ENCODE measurements around the gene RBM38.

DNA sequence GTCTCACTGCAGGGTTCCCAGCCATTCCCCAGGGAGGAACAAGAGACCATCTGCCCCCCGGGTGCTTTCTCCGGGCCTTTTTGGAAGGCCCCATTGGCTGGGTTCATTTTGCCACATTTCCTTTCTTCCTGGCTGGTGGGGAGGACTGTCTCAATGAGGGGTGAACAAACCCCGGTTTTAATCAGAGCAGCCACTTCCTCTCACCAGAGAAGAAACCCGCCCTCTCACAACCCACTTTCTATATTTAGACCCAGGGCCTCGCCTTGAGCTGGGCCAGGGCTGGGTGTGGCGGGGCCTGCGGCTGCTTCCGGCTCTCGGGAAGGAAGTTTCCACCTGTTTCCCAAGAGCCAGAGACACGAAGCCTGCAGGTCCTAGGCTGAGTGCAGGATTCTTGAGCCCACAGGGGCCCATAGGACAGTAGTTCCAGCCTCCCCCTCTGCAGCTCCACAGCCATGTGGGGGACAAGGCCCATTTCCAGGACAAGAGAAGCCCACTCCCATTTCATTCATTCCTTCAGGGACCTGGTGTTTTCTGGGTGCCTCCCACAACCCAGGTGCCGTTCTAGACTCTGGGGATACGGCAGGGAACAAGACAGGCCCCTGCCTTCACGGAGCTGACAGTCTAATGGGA lies 41.8 kb downstream of the RBM38 start:
- TF ChIP-seq, protein P1, sequence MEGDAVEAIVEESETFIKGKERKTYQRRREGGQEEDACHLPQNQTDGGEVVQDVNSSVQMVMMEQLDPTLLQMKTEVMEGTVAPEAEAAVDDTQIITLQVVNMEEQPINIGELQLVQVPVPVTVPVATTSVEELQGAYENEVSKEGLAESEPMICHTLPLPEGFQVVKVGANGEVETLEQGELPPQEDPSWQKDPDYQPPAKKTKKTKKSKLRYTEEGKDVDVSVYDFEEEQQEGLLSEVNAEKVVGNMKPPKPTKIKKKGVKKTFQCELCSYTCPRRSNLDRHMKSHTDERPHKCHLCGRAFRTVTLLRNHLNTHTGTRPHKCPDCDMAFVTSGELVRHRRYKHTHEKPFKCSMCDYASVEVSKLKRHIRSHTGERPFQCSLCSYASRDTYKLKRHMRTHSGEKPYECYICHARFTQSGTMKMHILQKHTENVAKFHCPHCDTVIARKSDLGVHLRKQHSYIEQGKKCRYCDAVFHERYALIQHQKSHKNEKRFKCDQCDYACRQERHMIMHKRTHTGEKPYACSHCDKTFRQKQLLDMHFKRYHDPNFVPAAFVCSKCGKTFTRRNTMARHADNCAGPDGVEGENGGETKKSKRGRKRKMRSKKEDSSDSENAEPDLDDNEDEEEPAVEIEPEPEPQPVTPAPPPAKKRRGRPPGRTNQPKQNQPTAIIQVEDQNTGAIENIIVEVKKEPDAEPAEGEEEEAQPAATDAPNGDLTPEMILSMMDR (conservative IDR thresholded peaks at IDR 0.05; ENCODE audit: low read depth, low read length): no peak
- no peak for TF ChIP-seq EZH2 (IDR thresholded peaks at IDR 0.05; ENCODE audit: borderline replicate concordance, low read depth, low read length, poor library complexity, severe bottlenecking)

All from A673 (cell line).